GM19351 (cell line): ENCODE data around the gene GABRG3.

Source experiments
- ATAC-seq: cut with Tn5 transposase; IDR thresholded peaks from one replicate; pipeline ENCODE4 v1.9.1; 2021; ENCODE audit warnings: mild to moderate bottlenecking, moderate library complexity; ENCODE audit not compliant: unreplicated experiment

Gene GABRG3

GRCh38 chr15:27541581-27541980 is 570.6 kb downstream of the GABRG3 start:
- no peak for ATAC-seq

- ATAC-seq: no peak
Observed at GRCh38 chr15:27545494-27546255, 574.7 kb downstream of the GABRG3 start.

- ATAC-seq: no peak
Observed at GRCh38 chr15:27549746-27550145, 578.8 kb downstream of the GABRG3 start.

- no peak for ATAC-seq
Observed at GRCh38 chr15:27550635-27551034, 579.7 kb downstream of the GABRG3 start.

GRCh38 chr15:27561816-27562215 is 590.8 kb downstream of the GABRG3 start:
- ATAC-seq: no peak

GRCh38 chr15:27563765-27564370 is 592.9 kb downstream of the GABRG3 start:
- no peak for ATAC-seq

GRCh38 chr15:27564656-27565055 is 593.7 kb downstream of the GABRG3 start:
- no peak for ATAC-seq

GRCh38 chr15:27570746-27571145 is 599.8 kb downstream of the GABRG3 start:
- no peak for ATAC-seq

GRCh38 chr15:27573805-27574485 is 603.0 kb downstream of the GABRG3 start:
- ATAC-seq: no peak

GRCh38 chr15:27574541-27575054 is 603.6 kb downstream of the GABRG3 start:
- no peak for ATAC-seq

GRCh38 chr15:27575521-27575920 is 604.5 kb downstream of the GABRG3 start:
- no peak for ATAC-seq

- no peak for ATAC-seq
Observed at GRCh38 chr15:27576576-27576975, 605.6 kb downstream of the GABRG3 start.

- ATAC-seq: no peak
Observed at GRCh38 chr15:27579738-27580137, 608.8 kb downstream of the GABRG3 start.

- no peak for ATAC-seq
Observed at GRCh38 chr15:27582726-27583410, 611.9 kb downstream of the GABRG3 start.

GRCh38 chr15:27583651-27584050 is 612.7 kb downstream of the GABRG3 start:
- ATAC-seq: no peak

- ATAC-seq: no peak
Observed at GRCh38 chr15:27585041-27585640, 614.2 kb downstream of the GABRG3 start.

- ATAC-seq: no peak
Observed at GRCh38 chr15:27587810-27588209, 616.8 kb downstream of the GABRG3 start.

GRCh38 chr15:27589260-27589659 is 618.3 kb downstream of the GABRG3 start:
- ATAC-seq: no peak

GRCh38 chr15:27589782-27590181 is 618.8 kb downstream of the GABRG3 start:
- no peak for ATAC-seq
